Muscle layer of duodenum (tissue), 2 donors: ENCODE results near the gene ARHGDIB.

ENCODE experiments used
- H3K27ac ChIP-seq: one replicate; pipeline ENCODE4 v1.7.0; 2013; ENCODE audit warnings: mild to moderate bottlenecking, low read length
- H3K27me3 ChIP-seq: one replicate; pipeline ENCODE4 v1.7.0; 2013; ENCODE audit warnings: low read depth, mild to moderate bottlenecking, control low read depth, low read length
- H3K36me3 ChIP-seq, 2 donors: one replicate each; pipeline ENCODE4 v1.7.0; 2013; ENCODE audit warnings: low read length in 2 of 2, control low read depth in 1 of 2, mild to moderate bottlenecking in 1 of 2; ENCODE audit not compliant: insufficient read depth in 2 of 2, control insufficient read depth in 1 of 2
- H3K4me1 ChIP-seq, 2 donors: one replicate each; pipeline ENCODE4 v1.7.0; 2013; ENCODE audit warnings: low read length in 2 of 2, mild to moderate bottlenecking in 2 of 2, control low read depth in 1 of 2, moderate library complexity in 1 of 2; ENCODE audit not compliant: insufficient read depth in 2 of 2, control insufficient read depth in 1 of 2
- H3K4me3 ChIP-seq, 2 donors: one replicate each; pipeline ENCODE4 v1.7.0; 2013; ENCODE audit warnings: low read length in 2 of 2, low read depth in 1 of 2, mild to moderate bottlenecking in 1 of 2
- H3K9me3 ChIP-seq, 2 donors: one replicate each; pipeline ENCODE4 v1.7.0; 2013; ENCODE audit warnings: low read length in 2 of 2, control low read depth in 1 of 2, mild to moderate bottlenecking in 1 of 2; ENCODE audit not compliant: control insufficient read depth in 1 of 2
- donor health status: healthy.

The ARHGDIB gene

DNA sequence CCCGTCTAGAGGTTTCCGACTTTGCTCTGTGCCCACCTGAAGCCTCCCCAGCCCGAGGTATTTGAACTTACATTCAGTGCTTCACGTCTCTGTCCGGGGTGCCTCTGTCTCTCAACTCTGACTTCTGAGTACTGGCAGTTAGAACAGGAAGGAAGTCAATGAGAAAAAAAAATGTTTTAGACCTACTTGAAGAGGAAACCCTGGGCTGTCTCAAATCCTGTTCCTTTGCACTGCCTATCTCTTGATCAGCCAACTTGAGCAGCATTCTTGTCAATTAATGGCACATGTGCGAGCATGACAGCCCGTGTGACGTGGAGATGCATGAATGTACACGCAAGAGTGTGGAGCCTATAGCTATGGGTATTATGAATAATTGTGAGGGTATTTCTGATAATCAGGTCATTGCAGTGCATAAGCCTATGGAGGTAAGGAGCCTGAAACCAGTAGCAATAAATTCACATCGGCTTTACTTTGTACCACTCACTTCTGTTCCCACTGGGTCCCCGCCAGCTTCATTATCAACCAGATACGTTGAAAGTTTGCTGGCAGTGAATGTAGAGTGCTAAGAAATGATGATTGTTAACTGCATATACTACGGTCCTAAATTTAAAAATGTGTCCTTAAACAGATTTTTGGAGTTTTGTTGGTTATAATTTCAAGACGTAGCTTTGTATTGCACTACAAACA lies at the start of gene ARHGDIB:
Gene ARHGDIB, minus strand, starts transcription at position 136 of the 687 bp plus-strand sequence. CDS start 10,889 bp downstream, outside the sequence.
- Histone ChIP-seq H3K27me3 (no peaks in the 10 kb centered on the region), H3K9me3 (no peaks in the 10 kb centered on the region), H3K27ac (peak within 1 kb of the TSS; percentile 50), H3K4me1 (peaks cover 0 to 14% of the 10 kb centered on the region in 2 donors), H3K4me3 (peak within 1 kb of the TSS; percentile 57 to 63), H3K36me3 (no peaks in the 10 kb centered on the region)

DNA sequence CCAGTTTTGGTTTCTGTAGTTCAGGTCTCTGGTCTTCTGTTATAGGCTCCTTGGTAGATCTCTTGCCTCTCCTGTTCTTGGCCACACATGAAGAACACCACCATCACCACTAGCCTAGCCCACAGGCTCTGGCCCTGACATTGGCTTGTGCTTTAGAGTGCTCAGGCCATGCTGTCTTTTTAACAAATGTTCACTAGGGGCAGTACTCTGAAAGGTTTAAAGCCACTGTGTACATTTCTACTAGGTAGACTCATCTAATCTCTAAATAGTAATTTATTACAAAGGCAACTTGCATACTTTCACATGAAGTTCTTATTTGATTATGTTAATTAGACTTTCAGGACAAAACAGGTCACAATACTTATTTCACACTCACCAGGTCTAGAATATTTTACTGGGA lies 49.8 kb upstream of the ARHGDIB start:
- Histone ChIP-seq H3K36me3 (no peaks in the 10 kb centered on the region), H3K27me3 (no peaks in the 10 kb centered on the region), H3K4me3 (no peak overlapping the region), H3K27ac (no peak overlapping the region), H3K4me1 (peaks cover 0 to 14% of the 10 kb centered on the region in 2 donors), H3K9me3 (no peaks in the 10 kb centered on the region)

DNA sequence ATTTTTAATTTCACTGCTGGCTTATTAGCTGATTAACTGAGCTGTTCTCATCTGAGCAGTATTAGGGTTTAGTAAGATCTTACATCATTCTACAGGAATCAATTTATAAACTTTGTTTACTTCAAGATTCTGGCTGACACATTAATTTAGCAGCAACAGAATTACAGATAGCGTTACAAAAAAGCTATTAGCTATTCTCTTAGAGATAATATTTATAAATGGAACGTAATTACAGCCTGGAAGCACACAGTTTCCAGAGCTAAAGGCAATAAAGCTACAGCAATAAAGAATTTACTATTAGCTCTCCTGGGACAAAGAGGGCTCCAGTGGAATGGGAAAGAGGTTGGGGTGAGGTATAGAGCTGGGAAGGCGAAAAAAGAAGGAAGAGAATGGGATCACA lies 46.1 kb upstream of the ARHGDIB start:
- H3K36me3 ChIP-seq: no peaks in the 10 kb centered on the region
- no peaks in the 10 kb centered on the region for H3K27me3 ChIP-seq
- peaks cover 0 to 14% of the 10 kb centered on the region in 2 donors for H3K4me1 ChIP-seq
- no peak overlapping the region for H3K4me3 ChIP-seq
- no peak overlapping the region for H3K27ac ChIP-seq
- H3K9me3 ChIP-seq: no peaks in the 10 kb centered on the region

DNA sequence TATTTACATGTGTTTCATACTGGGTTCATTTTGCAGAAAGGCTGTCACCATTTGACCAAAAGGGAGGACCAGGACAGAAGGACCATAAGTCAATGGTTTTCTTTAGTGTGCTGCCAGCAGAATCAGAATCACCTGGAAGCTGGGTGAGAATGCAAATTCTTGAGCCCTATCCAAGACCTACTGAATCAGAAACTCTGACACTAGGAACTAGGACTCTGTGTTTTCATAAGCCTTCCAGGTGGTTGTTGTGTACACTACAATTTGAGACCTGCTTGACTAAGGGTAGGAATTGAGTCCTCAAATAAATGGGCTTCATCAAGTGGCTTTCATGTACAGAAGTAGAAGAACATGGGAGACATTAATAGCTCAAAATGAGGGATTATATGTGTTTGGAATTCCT lies 43.7 kb upstream of the ARHGDIB start:
- peaks cover 0 to 22% of the 10 kb centered on the region in 2 donors for H3K4me1 ChIP-seq
- no peaks in the 10 kb centered on the region for H3K27me3 ChIP-seq
- H3K9me3 ChIP-seq: no peaks in the 10 kb centered on the region
- no peak overlapping the region for H3K4me3 ChIP-seq
- no peaks in the 10 kb centered on the region for H3K36me3 ChIP-seq
- H3K27ac ChIP-seq: no peak overlapping the region

DNA sequence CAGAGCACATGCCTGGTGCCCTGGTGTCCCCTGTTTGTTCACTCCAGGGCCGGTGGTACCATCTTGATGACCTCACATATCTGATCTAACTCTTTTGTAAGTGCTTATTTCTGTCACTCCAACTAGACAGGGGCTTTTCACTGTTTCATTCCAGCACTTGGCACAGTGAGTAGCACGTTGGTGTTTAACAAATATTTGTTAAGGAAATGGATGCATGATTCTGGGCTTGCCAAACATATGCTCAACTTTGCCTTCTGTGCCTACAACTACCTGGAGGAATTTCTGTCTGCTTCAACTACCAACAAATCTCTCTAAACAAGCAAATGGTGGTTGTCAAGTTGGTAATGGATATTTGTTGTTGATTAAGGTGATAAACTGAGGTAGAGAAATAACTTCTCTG lies 43.0 kb upstream of the ARHGDIB start:
- Histone ChIP-seq H3K4me1 (peaks cover 0 to 22% of the 10 kb centered on the region in 2 donors), H3K4me3 (no peak overlapping the region), H3K36me3 (no peaks in the 10 kb centered on the region), H3K9me3 (no peaks in the 10 kb centered on the region), H3K27ac (no peak overlapping the region), H3K27me3 (no peaks in the 10 kb centered on the region)

DNA sequence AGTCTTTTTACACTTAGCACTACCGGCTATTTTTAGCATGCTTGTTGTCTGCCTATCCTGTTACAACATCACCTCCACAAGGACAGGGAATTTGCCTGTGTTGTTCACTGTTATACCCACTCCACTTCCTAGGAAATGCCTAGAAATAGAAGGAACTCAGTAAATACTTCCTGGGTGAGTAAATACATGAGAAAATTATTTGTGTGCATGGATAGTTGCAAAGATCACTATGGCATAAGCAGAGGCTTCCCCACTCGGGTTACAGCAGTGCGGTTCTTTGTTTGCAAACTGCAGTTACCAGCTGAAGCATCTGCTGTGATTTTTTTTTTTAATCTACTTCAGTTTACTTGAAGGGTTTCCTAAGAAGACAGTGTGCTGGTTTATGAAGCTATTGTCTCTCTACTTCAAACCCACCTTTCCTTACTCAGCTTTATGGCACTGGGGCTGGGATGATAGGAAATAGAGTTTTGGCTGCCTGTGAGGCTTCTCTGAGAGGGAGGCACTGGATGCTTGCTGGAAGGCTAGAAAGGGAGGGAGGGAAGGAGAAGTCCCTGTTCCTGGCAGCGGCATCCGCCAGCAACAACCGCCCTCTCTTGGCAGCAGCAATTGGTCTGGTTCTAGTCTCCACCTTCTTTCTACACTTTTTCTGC lies 40.5 kb upstream of the ARHGDIB start:
- Histone ChIP-seq H3K27ac (peak overlapping the region; percentile 17), H3K27me3 (no peaks in the 10 kb centered on the region), H3K4me3 (no peak overlapping the region), H3K36me3 (no peaks in the 10 kb centered on the region), H3K4me1 (peaks cover 0 to 12% of the 10 kb centered on the region in 2 donors), H3K9me3 (no peaks in the 10 kb centered on the region)

DNA sequence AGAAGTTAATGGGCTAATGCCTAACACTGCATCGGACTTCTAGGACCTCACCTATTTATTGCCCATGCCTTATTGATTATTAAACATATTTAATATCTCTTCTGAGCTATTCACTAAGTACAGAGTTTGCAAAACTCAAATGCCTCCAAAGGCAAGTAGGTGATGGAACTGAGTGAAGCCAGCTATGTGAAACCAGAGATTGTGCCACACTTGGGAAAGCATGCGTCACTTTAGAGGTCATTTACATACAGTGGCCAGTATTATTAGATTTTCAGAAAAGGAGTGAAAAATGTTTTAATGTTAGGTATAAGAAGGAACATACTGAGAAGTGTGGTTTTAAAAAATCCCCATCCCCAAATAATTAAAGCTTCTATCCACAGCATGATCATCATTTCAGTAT lies 39.2 kb upstream of the ARHGDIB start:
- Histone ChIP-seq H3K36me3 (no peaks in the 10 kb centered on the region), H3K9me3 (no peaks in the 10 kb centered on the region), H3K27me3 (no peaks in the 10 kb centered on the region), H3K4me3 (no peak overlapping the region), H3K4me1 (peaks cover 0 to 14% of the 10 kb centered on the region in 2 donors), H3K27ac (peak overlapping the region; percentile 6)

DNA sequence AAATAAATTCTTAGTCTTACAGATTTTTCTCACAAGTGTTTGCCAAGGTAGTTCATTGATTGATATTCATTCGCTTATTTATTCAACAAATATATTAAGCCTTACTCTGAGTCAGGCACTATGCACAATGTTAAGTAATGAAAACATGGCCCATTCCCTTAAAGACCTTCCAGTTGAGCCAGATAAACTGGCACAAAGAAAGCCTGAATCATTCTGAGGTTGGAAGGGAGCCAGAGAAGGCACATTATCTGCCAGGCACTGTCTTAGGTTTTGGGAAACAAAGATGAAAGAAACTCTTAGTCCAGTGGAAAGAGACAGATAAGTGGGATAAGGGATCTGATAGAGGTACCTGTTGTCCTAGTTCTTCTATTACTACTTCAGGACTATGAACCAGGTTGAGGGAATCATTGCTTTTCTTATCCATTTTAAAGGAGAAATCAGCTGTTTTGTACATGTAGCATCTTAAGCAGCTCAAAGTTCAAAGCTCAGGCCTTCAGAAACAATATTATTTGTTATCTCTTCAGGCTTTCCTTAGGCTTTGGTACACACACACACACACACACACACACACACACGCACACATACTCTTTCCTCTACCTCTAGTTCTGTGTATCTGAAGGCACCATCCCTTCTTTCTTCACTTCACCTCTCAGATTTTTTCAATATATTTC lies 38.4 kb upstream of the ARHGDIB start:
- Histone ChIP-seq H3K36me3 (no peaks in the 10 kb centered on the region), H3K4me1 (peaks cover 0 to 17% of the 10 kb centered on the region in 2 donors), H3K9me3 (no peaks in the 10 kb centered on the region), H3K4me3 (no peak overlapping the region), H3K27me3 (no peaks in the 10 kb centered on the region), H3K27ac (peak overlapping the region; percentile 6)

DNA sequence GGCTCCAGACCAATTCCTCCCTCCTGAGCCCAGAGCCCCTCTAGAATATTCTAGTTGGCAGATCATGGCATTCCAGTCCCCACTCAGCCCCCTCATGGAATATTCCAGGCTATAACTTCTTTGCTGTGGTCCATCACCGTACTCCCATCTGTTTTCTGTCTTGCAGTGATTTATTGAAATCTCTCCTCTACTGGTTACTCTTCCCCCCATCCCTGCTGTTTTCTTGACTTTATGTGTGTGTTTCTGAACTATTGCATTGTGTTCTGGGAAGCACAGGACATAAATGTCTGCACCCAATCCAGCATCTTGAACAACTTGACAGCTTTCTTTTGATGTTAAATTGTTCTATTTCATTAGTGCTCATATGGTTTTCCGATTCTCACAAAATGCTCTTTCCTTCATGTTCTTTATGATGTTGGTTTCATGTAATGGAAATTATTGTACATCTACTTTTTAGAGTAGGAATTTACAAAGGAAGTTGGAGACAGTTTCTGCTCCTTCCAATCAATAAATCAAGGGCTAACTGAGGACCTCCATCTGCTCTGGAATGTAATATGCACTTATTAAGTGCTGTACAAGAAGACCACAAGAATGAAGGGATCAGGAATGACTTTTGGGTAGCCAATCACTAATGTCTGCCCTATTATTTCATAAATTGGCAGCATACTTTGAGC lies 37.8 kb upstream of the ARHGDIB start:
- Histone ChIP-seq H3K36me3 (no peaks in the 10 kb centered on the region), H3K27ac (no peak overlapping the region), H3K27me3 (no peaks in the 10 kb centered on the region), H3K4me1 (peaks cover 0 to 17% of the 10 kb centered on the region in 2 donors), H3K9me3 (no peaks in the 10 kb centered on the region), H3K4me3 (no peak overlapping the region)

DNA sequence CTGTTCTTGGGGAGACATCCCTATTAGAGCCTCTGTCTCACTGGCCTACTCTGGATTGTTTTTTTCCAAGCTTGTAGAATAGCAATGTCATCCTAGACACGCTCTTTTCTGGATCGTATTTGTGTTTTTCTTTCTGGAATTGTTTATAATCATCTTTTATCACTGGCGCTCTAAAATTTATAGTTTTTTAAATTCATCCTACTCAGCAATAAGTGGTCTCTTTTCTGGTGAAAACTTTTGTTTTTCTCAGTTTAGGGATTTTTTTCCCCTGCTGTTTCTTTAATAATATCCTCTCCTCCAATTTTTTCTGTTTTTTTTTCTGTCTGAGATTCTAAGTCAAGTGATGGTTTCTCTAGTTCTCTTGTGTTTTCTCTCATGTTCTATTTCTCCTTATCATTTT lies 36.6 kb upstream of the ARHGDIB start:
- Histone ChIP-seq H3K36me3 (no peaks in the 10 kb centered on the region), H3K4me1 (peaks cover 0 to 17% of the 10 kb centered on the region in 2 donors), H3K27ac (peak overlapping the region; percentile 22), H3K9me3 (no peaks in the 10 kb centered on the region), H3K27me3 (no peaks in the 10 kb centered on the region), H3K4me3 (no peak overlapping the region)
